Left ventricle myocardium inferior (tissue), 1 donor: ENCODE measurements around the gene EFNB1. TPM values are rescaled to one million over a fixed set of nuclear protein-coding genes. Genes with fewer than 3 reads are reported as not detected.

ENCODE experiments used
- DNase-seq: peaks from one replicate; pipeline ENCODE4 v3.0.0-alpha.2; 2020
- H3K27ac ChIP-seq: fragments of 200-600 bp; replicated peaks from 2 replicates; pipeline ENCODE4 v1.8.0; 2021
- H3K27me3 ChIP-seq: fragments of 200-600 bp; 2 replicates; pipeline ENCODE4 v1.8.0; 2021; ENCODE audit warnings: low read depth
- H3K36me3 ChIP-seq: fragments of 200-600 bp; 2 replicates; pipeline ENCODE4 v1.8.0; 2021
- H3K4me1 ChIP-seq: fragments of 200-600 bp; 2 replicates; pipeline ENCODE4 v1.8.0; 2021
- H3K4me3 ChIP-seq: fragments of 200-600 bp; 2 replicates; pipeline ENCODE4 v1.8.0; 2021; ENCODE audit warnings: mild to moderate bottlenecking, moderate library complexity
- H3K9me3 ChIP-seq: fragments of 200-600 bp; replicated peaks from 2 replicates; pipeline ENCODE4 v1.8.0; 2021
- intact Hi-C: fragments of 100-400 bp; cut with micrococcal nuclease; formaldehyde crosslinking; loops from one replicate; pipeline ENCODE4 v1.11.0; 2022
- total RNA-seq: library from RNA; stranded (reverse); fragmentation: NEBNext Ultra II Directional; extraction: Animal tissue kit (Norgen Biotek cat#: 25700); gene quantifications from one replicate; pipeline ENCODE4 v1.2.1, GENCODE V29; 2021
- TF ChIP-seq, protein P1 (sequence below): fragments of 200-600 bp; IDR thresholded peaks from 2 replicates; pipeline ENCODE4 v1.8.0; 2021; ENCODE audit warnings: antibody characterized with exemption, mild to moderate bottlenecking, borderline replicate concordance
- donor health status: DM: no; HTN: yes; CAD: no; lungs with severe emphysema.

The EFNB1 gene
- total RNA-seq, 1 donor from 2014 or later: 14.7 TPM

- intact Hi-C loops: loop anchor here (5.0 kb wide), 1 partner anchor 402 kb away; no protein-coding TSS in a partner anchor
- TF ChIP-seq, protein P1, sequence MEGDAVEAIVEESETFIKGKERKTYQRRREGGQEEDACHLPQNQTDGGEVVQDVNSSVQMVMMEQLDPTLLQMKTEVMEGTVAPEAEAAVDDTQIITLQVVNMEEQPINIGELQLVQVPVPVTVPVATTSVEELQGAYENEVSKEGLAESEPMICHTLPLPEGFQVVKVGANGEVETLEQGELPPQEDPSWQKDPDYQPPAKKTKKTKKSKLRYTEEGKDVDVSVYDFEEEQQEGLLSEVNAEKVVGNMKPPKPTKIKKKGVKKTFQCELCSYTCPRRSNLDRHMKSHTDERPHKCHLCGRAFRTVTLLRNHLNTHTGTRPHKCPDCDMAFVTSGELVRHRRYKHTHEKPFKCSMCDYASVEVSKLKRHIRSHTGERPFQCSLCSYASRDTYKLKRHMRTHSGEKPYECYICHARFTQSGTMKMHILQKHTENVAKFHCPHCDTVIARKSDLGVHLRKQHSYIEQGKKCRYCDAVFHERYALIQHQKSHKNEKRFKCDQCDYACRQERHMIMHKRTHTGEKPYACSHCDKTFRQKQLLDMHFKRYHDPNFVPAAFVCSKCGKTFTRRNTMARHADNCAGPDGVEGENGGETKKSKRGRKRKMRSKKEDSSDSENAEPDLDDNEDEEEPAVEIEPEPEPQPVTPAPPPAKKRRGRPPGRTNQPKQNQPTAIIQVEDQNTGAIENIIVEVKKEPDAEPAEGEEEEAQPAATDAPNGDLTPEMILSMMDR: no peak
- Histone ChIP-seq H3K4me1 (no peaks in the 10 kb centered on the region), H3K27ac (no peak overlapping the region), H3K36me3 (no peaks in the 10 kb centered on the region), H3K4me3 (no peak overlapping the region), H3K9me3 (no peaks in the 10 kb centered on the region), H3K27me3 (no peaks in the 10 kb centered on the region)
- DNase-seq: no peak
Measured at GRCh38 chrX:68820476-68821110, 8.2 kb upstream of the EFNB1 start.

- intact Hi-C loops: loop anchor here (5.0 kb wide), 1 partner anchor 401 kb away; no protein-coding TSS in a partner anchor
- H3K27ac ChIP-seq: no peak overlapping the region
- no peaks in the 10 kb centered on the region for H3K27me3 ChIP-seq
- H3K9me3 ChIP-seq: no peaks in the 10 kb centered on the region
- no peak for DNase-seq
- H3K4me3 ChIP-seq: no peak overlapping the region
- H3K36me3 ChIP-seq: no peaks in the 10 kb centered on the region
- no peaks in the 10 kb centered on the region for H3K4me1 ChIP-seq
- TF ChIP-seq, protein P1: no peak
Measured at GRCh38 chrX:68821616-68822015, 7.2 kb upstream of the EFNB1 start.

GRCh38 chrX:68822641-68823410, 6.0 kb upstream of the EFNB1 start:
- Histone ChIP-seq H3K4me3 (no peak overlapping the region), H3K4me1 (no peaks in the 10 kb centered on the region), H3K27me3 (no peaks in the 10 kb centered on the region), H3K9me3 (no peaks in the 10 kb centered on the region), H3K27ac (no peak overlapping the region), H3K36me3 (no peaks in the 10 kb centered on the region)
- intact Hi-C loops: loop anchor here (5.0 kb wide), 1 partner anchor 399 kb away; no protein-coding TSS in a partner anchor
- TF ChIP-seq, protein P1: peak; percentile 75
- peak; percentile 38 for DNase-seq

DNA sequence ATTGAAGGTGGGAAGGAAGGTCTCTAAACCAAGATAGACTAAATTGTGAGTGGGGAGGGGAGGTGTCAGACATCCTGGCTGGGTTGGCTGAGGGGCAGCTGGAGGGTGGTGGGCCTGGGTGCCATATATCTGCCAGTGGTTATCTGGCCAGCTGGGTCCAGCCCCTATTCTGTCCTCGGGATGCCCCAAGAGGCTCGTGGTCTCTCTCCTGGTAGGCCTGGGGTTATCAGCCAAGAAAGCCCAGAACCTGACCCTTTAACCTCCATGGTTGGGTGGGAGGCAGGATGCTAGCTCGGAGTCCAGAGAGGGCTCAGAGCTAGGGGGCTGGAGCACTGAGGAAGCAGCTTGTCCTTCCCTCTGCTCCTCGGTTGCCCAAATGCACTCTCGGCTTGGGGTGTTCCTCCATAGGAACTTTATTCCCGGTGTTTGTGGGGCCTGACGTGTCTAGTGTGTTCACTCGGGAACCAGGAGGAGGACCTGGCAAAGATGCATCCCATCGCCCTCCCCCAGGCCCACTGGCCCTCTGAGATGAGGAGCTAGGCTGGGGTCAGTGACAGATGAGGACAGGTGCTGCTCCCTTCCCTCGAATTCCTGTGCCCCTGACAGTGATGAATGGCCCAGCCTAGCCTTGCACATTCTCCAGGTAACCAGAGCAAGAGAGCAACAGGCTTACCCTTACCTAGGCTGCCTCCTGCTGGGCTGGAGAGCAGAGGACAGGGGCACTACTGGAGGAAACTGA, 5.2 kb upstream of the EFNB1 start:
- intact Hi-C loops: loop anchor here (5.0 kb wide), 1 partner anchor 399 kb away; no protein-coding TSS in a partner anchor
- Histone ChIP-seq H3K4me3 (no peak overlapping the region), H3K27ac (no peak overlapping the region), H3K27me3 (no peaks in the 10 kb centered on the region), H3K36me3 (no peaks in the 10 kb centered on the region), H3K9me3 (no peaks in the 10 kb centered on the region), H3K4me1 (no peaks in the 10 kb centered on the region)
- DNase-seq: no peak
- TF ChIP-seq, protein P1: no peak

GRCh38 chrX:68824152-68824433, 4.7 kb upstream of the EFNB1 start:
- Histone ChIP-seq H3K9me3 (no peaks in the 10 kb centered on the region), H3K27me3 (no peaks in the 10 kb centered on the region), H3K27ac (no peak overlapping the region), H3K4me1 (peaks cover under 1% of the 10 kb centered on the region), H3K4me3 (no peak overlapping the region), H3K36me3 (no peaks in the 10 kb centered on the region)
- TF ChIP-seq, protein P1: no peak
- intact Hi-C loops: loop anchor here (5.0 kb wide), 1 partner anchor 398 kb away; no protein-coding TSS in a partner anchor
- no peak for DNase-seq
